HepG2 (cell line): ENCODE measurements around the gene SVOP. TPM values are rescaled to one million over a fixed set of nuclear protein-coding genes. Genes with fewer than 3 reads are reported as not detected.
A peak's percentile ranks its signal among the peaks of the same experiment; 100 is the strongest.

Source experiments
- ARID5B ChIP-seq: IDR thresholded peaks from 2 replicates; pipeline ENCODE4 v1.4.0; 2020; ENCODE audit warnings: mild to moderate bottlenecking, missing genetic modification reagents
- CENPT ChIP-seq: sonication (generic); formaldehyde crosslinking; IDR thresholded peaks from 2 replicates; pipeline ENCODE4 v1.8.0; 2022; ENCODE audit warnings: low read depth, mild to moderate bottlenecking, moderate library complexity, missing genetic modification reagents
- DMAP1 ChIP-seq: IDR thresholded peaks from 2 replicates; pipeline ENCODE4 v1.6.1; 2016
- ESRRA ChIP-seq: sonication (generic); formaldehyde crosslinking; IDR thresholded peaks from 2 replicates; pipeline ENCODE4 v1.5.1; 2020; ENCODE audit warnings: mild to moderate bottlenecking, low read depth, missing genetic modification reagents
- GATAD2A ChIP-seq: IDR thresholded peaks from 2 replicates; pipeline ENCODE4 v1.6.1; 2016
- MAFK ChIP-seq, 2 experiments: IDR thresholded peaks in 1 of 2; conservative IDR thresholded peaks in 1 of 2; 2 replicates each; pipeline ENCODE4 v1.6.1; 2011; ENCODE audit warnings: improper control_type of control experiment in 2 of 2, low read length in 2 of 2
- NCOA5 ChIP-seq: sonication (generic); formaldehyde crosslinking; IDR thresholded peaks from 2 replicates; pipeline ENCODE4 v1.4.0; 2020; ENCODE audit warnings: missing genetic modification reagents
- REPIN1 ChIP-seq: sonication (generic); formaldehyde crosslinking; IDR thresholded peaks from 2 replicates; pipeline ENCODE4 v1.8.0; 2022; ENCODE audit warnings: missing genetic modification reagents, low read depth, mild to moderate bottlenecking, borderline replicate concordance
- SCMH1 ChIP-seq: sonication (generic); formaldehyde crosslinking; IDR thresholded peaks from 2 replicates; pipeline ENCODE4 v1.9.0; 2021; ENCODE audit warnings: missing genetic modification reagents, mild to moderate bottlenecking, borderline replicate concordance
- TEAD3 ChIP-seq: optimal IDR thresholded peaks from 2 replicates; pipeline ENCODE3; 2016; ENCODE audit warnings: borderline replicate concordance
- ZBTB4 ChIP-seq: sonication (generic); formaldehyde crosslinking; IDR thresholded peaks from 2 replicates; pipeline ENCODE4 v1.4.0; 2020; ENCODE audit warnings: missing genetic modification reagents, mild to moderate bottlenecking, borderline replicate concordance
- ZBTB42 ChIP-seq: sonication (generic); formaldehyde crosslinking; IDR thresholded peaks from 2 replicates; pipeline ENCODE4 v1.5.0; 2020; ENCODE audit warnings: mild to moderate bottlenecking, missing genetic modification reagents
- ZNF276 ChIP-seq: sonication (generic); formaldehyde crosslinking; IDR thresholded peaks from 2 replicates; pipeline ENCODE4 v1.4.0; 2020; ENCODE audit warnings: mild to moderate bottlenecking, low read depth, missing genetic modification reagents
- ZNF331 ChIP-seq: sonication (generic); formaldehyde crosslinking; IDR thresholded peaks from 2 replicates; pipeline ENCODE4 v1.4.0; 2020; ENCODE audit warnings: missing genetic modification reagents
- ZNF496 ChIP-seq: sonication (generic); formaldehyde crosslinking; IDR thresholded peaks from 2 replicates; pipeline ENCODE4 v1.8.1; 2023; ENCODE audit warnings: mild to moderate bottlenecking, moderate library complexity, missing genetic modification reagents; ENCODE audit not compliant: insufficient replicate concordance
- ZNF619 ChIP-seq: sonication (generic); formaldehyde crosslinking; IDR thresholded peaks from 2 replicates; pipeline ENCODE4 v1.4.0; 2020; ENCODE audit warnings: mild to moderate bottlenecking, missing genetic modification reagents
- polyA plus RNA-seq, 8 experiments: library from polyadenylated mRNA; depleted of rRNA in 3 of 8; stranded (reverse) in 7 of 8; unstranded in 1 of 8; fragments of >200 nt; fragmentation: Illumina TruSeq in 4 of 8; extraction: Trizol in 4 of 8; gene quantifications; 2 replicates each; pipeline versions ENCODE4 v1.2.1 to v1.2.3, GENCODE V29; 2011 to 2016; ENCODE audit warnings: low read depth in 4 of 8, missing spikeins in 1 of 8, mixed read lengths in 1 of 8; ENCODE audit not compliant: insufficient read depth in 1 of 8
- total RNA-seq, 5 experiments: library from RNA; depleted of rRNA; stranded (reverse); fragments of >200 nt; fragmentation: Illumina TruSeq; extraction: Trizol; gene quantifications; 2 replicates each; pipeline ENCODE4 v1.2.3, GENCODE V29; 2016; ENCODE audit warnings: low read depth in 1 of 5
- TF ChIP-seq, protein P1 (sequence below): IDR thresholded peaks from 2 replicates; pipeline ENCODE4 v1.6.1; 2016; ENCODE audit warnings: low read depth, control low read depth

SVOP gene
- total and polyA plus RNA-seq, 2 of the 13 experiments (the other 11 are each of a cell fraction or from before 2014, with no cell fraction given) = not detected

- TF ChIP-seq ZNF276 (CRISPR knock-in tag) (no peak), ZBTB4 (no peak), SCMH1 (no peak), ESRRA (CRISPR knock-in tag) (no peak), ARID5B (CRISPR knock-in tag) (0 out of 2 replicates have a peak, but pooled peaks have one; percentile 7), MAFK (conservative IDR thresholded peaks at IDR 0.05 in 1 of 2, IDR thresholded peaks at IDR 0.05 in 1 of 2; ENCODE audit: low read length in 2 of 2) (no peak), NCOA5 (CRISPR knock-in tag) (no peak), CENPT (CRISPR knock-in tag) (no peak), ZNF496 (CRISPR knock-in tag) (no peak), ZNF331 (CRISPR knock-in tag) (peak; percentile 45; the same call in 1 of the 2 replicates), GATAD2A (CRISPR knock-in tag) (peak; percentile 17; the same call in 1 of the 2 replicates), TEAD3 (CRISPR knock-in tag) (peak; percentile 56), ZBTB42 (CRISPR knock-in tag) (no peak), REPIN1 (0 out of 2 replicates have a peak, but pooled peaks have one; percentile 21), DMAP1 (no peak), ZNF619 (CRISPR knock-in tag) (no peak)
- TF ChIP-seq, protein P1, sequence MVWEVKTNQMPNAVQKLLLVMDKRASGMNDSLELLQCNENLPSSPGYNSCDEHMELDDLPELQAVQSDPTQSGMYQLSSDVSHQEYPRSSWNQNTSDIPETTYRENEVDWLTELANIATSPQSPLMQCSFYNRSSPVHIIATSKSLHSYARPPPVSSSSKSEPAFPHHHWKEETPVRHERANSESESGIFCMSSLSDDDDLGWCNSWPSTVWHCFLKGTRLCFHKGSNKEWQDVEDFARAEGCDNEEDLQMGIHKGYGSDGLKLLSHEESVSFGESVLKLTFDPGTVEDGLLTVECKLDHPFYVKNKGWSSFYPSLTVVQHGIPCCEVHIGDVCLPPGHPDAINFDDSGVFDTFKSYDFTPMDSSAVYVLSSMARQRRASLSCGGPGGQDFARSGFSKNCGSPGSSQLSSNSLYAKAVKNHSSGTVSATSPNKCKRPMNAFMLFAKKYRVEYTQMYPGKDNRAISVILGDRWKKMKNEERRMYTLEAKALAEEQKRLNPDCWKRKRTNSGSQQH (CRISPR knock-in tag) = 0 out of 2 replicates have a peak, but pooled peaks have one; percentile 66
Measured at GRCh38 chr12:109053382-109054123, 32.7 kb upstream of the SVOP start (continued).
